Amniotic stem cell (primary cell): ENCODE measurements around the gene SCP2.

Experiments
- DNase-seq: peaks from one replicate; lab custom pipeline; 2025; lab: John Stamatoyannopoulos, UW

Gene SCP2

DNA sequence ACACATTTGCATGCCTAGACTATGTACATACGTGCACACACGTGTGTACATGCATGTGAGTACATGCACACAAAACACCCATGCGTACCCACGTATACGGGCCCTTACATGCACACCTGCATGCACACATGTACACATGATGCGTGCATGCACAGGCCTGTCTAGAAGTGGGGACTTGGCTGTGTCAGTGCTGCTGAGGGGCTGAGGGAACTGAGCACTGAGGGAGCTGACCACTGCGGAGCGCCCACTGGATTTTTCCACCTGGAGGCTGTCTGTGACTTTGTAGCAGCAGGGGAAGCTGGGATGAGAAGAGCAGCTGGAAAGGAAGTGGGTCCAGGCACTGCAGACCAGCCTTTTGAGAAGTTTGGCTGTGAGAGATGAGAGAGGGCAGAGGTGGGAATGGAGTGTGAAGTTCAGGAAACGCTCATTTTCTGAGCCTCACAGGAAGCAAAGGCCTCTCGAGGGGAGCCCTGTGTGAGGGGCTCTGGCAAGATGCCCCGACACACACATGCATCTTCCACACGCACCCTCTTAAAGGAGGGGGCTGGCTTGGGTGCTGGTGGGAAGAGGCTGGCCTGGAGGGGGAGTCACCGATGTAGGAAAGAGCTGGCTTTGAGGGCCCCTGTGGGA is 155.9 kb downstream of the SCP2 start:
- no peak for DNase-seq

DNA sequence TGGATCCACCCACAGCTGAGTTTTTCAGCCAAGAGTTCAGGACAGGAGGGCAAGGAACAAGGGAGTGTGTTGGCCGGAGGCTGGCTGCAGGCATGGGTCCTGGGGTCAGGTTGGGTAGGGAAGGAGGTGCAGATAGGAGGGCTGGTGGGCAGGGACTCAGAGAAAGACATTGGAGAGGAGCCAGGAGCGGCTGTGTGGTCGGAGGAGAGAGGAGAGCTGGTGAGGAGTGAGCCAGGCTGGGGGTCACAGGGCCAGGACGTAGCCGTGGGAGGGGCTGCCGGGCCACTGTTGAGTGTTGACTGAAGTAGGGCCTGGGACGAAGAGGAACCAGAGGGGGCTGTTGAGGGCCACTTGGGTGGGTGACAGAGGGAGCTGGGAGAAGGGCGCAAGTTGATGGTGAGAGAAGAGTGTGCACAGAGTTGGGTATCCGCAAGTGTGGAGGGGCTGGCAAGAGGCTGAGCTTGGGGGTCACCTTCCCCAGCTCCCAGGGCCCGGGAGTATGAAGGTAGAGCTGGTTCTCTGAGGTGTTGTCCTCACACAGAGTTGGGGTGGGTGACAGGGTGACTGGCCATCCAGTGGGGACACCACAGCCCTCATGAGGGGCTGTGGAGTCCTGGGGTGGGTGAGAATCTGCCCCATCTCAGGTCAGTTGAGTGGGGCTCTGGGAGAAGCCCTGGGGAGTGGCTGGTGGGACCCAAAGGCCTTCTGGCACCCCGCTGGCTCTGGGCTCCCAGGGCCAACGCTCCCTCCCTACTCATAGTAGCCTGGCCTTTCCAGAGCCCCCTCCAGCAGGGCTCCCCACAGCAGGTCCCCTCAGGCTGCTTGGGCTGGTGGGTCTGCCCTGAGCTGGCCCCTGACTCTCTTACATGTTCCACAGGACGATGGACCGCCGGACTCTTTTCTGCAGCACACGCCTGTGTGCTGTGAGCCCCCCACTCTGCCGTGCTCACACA is 156.8 kb downstream of the SCP2 start:
- DNase-seq, result no peak

DNA sequence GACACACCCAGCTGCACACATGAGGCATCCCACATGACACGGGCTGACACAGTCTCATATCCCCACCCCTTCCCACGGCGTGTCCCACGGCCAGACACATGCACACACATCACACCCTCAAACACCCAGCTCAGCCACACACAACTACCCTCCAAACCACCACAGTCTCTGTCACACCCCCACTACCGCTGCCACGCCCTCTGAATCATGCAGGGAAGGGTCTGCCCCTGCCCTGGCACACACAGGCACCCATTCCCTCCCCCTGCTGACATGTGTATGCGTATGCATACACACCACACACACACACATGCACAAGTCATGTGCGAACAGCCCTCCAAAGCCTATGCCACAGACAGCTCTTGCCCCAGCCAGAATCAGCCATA is 157.5 kb downstream of the SCP2 start:
- no peak for DNase-seq

DNA sequence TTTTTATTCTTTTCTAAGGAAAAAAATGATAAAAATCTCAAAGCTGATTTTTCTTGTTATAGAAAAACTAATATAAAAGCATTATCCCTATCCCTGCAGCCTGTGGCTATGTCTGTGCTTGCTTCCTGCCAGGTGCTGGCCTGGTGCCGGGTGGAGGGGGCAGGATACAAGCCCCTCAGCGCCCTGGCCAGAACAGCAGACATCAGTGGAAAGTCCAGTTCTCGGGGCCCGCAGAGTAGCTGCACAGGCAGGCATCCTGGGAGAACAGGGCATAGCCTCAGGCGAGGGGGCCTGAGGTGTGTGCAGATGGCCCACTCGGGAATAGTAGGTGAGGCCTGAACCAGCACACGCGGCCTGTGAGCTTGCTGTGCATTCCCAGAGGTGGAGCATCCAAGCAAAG is 158.3 kb downstream of the SCP2 start:
- no peak for DNase-seq

DNA sequence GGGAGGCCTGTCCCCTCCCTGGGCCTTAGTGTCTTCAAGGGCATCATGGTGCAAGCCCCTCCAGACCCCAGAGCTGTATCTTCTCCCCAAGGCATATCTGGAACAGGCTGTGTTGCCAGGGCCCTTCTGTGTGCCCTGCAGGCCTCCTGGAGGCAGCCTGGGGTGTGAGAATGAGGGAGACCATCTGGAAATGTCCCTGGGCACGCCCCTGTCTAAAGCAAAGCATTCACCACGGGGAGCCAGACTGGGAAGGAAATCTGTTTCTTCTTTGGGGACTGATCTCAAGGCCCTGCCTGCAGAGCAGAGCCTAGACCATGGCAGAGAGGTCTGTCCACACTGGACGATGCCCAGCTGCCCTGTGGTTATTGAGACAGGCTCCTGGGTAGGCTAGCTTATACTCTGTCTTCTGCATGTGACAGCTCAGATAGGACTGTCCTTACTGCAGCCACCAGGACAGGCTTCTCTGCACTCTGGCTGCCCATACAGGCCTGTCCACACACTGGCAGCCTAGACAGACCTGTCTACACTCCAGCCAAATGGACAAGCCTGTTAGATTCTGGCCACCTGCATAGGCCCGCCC is 159.5 kb downstream of the SCP2 start:
- no peak for DNase-seq

DNA sequence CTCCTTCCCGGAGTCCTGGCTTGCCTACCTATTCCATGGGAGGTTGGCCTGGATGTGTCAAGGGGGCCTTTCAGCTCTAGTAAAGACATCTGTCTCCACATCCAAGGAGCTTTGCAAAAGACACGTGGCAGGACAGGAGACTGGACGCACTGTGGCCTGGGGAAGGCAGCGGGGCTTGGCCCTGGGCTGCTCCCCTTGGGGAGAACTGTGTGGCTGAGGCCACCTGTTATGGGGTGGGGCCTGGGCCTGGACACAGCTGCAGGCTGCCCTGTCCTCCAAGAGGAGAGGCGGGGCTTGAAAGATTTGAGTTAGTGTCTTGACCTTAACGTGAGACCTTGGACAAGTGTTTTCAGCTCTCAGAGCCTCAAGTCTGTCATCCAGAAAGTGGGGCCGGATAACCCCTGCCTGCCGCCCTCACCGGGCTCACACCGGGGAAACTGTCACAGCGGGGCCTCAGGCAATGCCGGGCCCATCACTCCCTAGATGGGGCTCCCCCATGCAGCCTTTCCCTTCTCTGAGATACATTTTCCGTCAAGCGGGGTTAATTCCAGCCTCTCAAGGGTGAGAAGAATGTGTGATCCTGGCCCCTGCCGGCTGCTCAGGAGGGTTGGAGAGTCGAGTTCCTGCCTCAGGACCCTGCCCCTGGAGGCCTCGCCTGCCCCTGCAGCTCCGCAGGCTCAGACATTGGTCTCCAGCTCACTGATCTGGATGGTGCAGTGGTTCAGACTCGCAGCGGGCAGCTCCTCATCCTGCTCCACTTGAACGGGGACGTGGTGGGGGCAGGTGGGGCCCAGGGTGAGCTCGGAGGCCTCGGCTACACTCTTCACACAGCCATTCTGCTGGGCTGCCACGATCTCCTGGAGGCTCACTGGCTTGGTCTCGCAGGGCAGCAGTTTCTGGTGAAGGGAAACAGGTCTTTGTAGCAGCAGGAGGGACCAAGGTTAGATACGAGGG is 160.5 kb downstream of the SCP2 start:
- no peak for DNase-seq

DNA sequence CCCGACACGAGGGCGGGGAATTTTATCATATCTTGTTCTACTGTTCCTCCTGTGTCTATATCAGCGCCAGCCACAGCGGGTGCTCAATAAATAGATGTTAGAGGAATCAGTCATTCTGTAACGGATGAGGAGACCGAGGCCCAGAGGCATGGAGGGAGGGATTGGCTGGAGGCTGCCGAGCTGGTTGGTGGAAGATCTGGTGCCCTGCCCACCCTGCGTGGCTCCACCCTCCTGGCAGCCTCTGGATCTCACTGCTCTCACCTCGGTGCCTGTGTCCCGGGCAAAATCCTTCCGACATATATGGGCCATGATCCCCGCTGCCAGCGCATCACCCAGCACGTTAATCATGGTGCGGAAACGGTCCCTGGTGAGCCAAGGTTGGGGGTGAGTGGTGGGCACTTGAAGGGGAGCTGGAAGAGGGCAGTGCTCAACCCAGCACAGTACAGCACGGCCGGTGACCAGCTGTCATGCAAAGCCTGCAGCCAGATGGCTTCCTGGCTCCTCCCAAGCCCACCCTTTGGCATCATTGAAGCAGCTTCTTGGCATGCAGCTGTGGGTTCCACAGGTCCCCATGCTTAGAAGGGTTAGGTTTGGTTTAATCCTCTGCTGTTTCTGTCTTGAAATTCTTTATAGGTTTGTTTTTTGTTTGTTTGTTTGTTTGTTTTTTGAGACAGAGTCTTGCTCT is 161.7 kb downstream of the SCP2 start:
- no peak for DNase-seq

DNA sequence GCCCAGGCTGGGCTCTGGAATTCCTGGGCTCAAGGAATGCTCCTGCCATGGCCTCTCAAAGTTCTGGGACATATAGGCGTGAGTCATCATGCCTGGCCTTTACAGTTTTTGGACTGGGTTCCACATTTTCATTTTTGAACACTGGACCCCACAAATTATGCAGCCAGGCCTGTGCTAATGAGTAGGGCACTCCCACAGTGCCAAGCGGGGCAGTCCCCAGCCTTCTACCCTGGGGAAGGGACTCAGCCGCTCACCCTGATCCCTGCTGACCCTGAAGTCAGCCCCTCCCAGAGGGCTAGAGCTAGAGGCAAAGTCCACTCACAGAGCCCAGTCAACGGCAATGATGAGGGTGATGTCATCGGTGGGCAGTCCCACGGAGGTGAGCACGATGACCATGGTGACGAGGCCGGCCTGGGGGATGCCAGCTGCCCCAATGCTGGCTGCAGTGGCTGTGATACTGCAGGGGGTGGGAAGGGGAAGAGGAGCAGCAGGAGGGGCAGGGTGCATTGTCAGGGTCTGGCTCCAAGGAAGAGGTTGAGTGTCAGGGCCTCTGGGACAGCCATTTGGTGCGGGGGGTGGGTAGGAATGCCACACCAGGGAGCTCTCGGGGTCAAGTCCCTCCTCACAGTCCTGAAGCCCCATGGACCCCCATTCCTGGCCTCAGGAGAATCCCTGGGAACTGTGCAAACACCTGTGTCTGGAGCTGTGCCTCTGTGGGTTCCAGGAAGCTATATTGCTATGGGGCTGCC is 162.6 kb downstream of the SCP2 start:
- peak; percentile 15 for DNase-seq

DNA sequence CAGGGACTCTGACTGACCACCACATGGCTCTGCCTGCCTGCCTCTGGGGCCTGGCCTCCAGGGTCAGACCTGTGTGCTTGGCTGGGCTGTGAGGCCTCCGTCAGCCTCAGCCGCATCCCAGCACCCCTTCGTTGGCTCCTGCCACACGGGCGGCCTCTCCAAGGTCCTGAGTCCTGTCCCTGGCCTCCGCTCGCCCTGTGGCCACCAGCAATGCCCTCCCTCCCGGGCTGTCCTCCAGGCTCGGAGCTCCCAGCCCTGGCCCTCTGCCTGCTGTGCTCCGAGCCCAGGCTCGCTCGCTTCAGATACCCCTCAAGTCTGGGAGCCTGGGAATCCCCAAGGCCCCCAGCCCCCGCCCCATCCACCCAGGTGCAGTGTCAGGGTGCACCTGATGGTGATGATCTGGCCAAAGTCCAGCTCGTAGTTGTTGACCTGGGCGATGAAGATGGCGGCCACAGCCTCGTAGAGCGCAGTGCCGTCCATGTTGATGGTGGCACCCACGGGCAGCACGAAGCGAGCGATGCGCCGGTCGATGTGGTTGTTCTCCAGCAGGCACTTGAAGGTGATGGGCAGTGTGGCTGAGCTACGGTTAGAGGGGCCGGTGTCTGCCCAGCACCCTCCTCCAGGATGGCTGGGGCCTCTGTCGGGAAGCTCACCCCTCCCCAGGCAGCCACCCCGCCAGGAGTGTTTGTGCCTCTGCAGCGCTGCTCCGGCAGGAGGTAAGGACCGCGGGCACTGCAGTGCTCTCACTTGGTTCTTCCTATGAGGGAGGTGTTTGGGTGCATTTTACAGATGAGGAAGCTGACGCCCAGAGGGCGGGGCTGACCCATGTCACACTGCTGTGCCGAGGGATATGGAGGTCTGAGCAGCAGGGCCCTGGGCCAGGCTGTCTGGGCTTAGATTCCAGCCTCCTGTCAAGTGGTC is 163.4 kb downstream of the SCP2 start:
- DNase-seq, result no peak

DNA sequence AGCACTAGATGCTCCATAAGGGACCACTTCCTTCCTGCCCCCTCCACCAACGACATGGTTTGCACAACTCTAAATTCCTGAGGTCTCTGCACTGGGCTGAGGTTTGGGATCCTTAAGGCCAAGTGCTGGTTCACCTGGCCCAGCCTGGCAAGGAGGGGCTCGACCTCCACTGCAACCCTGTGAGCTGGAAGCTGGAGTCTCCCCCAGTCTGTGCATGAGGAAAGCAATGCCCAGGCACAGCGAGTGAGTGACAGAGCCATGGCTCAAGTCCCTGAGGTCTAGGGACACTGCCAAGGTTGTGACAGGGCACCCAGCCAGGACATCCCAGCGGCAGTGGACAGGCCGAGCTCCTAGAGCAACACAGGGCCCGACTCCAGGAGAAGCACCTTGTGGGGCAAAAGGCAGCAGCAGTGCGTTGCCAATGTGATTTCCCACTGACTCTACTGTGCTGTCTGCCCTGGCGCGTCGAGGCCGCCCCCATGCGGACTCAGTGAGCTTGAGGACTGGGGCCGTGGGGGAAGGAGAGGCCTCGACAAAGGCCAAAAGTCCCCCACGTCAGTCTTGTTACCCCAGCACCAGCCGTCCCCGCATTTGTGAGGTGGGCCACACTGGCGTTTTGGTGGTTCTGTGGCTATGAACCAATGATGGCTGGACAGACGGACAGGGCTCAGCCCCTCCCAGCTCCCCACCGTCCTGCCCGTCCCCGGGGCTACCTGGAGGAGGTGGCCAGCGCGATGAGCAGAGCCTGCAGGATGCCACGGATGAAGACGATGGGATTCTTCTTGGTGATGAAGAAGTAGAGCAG is 165.0 kb downstream of the SCP2 start:
- no peak for DNase-seq

DNA sequence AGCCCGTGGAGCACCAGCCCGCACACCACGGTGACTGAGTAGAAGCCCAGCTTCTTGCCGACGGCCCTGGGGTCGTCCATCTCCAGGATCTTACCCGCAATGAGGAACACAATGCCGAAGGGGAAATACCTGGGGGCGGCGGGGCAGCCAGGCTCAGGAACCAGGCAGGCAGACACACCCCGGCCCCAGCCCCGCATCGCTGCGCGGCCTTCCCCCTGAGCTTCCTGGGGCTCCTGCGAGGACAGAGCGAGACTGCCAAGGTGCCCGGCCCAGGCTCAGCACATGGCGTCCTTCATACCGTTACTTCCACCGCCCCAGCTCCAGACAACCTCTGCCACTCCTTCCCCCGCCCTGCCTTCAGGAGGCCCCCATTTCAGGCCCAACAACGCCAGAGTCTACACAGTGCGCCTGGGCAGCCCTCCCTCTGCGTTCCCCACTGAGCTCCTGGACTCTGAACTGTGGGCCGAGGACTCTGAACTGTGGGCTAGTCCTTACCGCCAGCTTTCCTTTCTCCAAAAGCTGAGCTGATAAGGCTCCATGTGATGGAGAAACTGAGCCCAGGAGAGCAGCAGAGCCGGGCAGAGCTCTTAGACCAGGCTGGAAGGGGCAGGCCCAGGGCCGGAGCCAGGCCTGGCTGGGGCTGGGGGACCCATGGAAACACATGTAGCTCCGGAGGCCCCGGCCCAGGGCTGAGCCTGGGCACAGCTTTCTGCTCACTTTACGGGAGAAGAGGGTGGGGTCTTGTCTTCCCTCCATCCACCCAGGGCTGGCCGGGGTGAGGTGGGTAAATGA is 165.8 kb downstream of the SCP2 start:
- no peak for DNase-seq

DNA sequence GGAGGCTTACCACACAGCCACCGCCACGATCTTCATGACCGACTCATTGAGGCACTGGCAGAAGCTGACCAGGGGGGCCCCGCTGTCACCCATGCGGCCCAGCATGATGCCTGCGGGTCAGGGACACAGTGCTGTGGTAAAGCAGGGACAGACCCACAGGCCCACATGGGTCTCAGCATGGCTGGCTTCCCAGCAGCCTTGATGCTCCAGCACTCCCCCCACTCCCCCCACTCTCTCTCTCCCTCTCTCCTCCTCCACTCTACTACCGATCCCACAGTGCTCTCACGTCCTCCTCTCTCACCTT is 166.3 kb downstream of the SCP2 start:
- DNase-seq, result no peak

DNA sequence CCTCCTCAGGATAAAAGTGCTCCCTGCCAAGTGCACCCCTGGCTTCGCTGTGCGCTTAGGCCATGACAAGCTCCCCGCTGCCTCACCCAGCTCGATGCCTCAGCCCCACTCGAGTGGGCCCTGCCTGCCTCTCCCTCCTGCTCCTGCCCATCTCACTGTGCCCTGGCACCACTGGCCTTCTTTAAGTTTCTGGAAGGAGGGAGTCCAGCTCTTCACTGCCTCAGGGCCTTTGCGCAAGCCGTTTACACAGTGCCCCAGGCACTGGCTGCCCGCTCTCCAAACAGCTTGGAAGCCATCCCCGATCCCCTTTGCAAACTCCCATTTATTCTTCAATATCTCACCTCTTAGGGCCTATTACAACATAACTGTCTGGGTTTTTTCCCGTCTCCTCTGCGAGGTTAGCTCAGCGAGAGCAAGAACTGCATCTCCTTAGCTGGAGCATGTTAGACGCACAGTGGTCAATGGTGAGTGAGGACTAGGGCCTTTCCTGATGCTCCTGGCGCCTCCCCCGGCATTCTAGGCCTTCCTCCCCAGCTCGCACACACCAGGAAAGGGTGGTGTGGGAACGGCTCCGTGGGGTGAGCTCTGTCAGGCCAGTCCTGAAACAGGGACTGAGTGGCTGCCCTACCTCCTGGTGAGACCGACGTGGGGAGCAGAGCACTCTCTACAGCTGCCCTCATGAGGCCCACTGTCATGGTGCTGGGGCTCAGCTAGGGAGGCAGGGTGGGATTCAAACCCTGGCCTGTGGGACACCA is 166.9 kb downstream of the SCP2 start:
- no peak for DNase-seq

DNA sequence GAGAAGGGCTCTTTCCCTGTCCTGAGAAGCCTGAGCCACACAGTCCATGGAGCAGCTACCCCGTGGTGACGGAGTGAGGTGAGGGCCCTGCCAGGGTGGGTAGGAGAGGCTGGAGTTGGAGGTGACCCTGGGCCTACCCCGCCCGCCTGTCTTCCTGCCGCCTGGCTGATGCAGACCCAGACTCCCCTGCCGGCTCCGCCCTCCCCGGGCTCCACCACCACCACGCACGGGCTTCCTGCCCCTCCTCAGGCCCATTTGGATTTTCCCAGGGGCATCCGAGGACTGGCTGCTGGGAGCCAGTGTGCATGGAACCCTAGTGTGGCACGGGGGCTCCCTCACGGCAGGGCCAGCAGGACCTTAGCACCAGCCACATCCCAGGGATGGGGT is 167.4 kb downstream of the SCP2 start:
- no peak for DNase-seq
